GM12878 (cell line): ENCODE measurements around the gene ATF4. TPM values are rescaled to one million over a fixed set of nuclear protein-coding genes. Genes with fewer than 3 reads are reported as not detected.

Source experiments
- ATAC-seq: fragments of 200-7000 bp; cut with Tn5 transposase; 3 replicates; pipeline ENCODE4 v1.9.1; 2020; ENCODE audit warnings: mild to moderate bottlenecking, moderate library complexity
- BruUV-seq: library from RNA; stranded (reverse); fragments of 400-500 nt; replicated peaks from 2 replicates; lab custom pipeline; 2021; lab: Mats Ljungman, UMichigan
- CTCF ChIA-PET: fragments of 300-600 bp; sonication (Branson Sonifier 250); formaldehyde crosslinking; extraction: SDS; loops from one replicate; lab custom pipeline; 2021; ENCODE audit warnings: inconsistent platforms; lab: Yijun Ruan, JAX
- POLR2A ChIA-PET: fragments of 350-600 bp; formaldehyde crosslinking; extraction: SDS; loops from one replicate; lab custom pipeline; 2021; ENCODE audit warnings: inconsistent platforms; lab: Charles Lee
- RAD21 ChIA-PET: fragments of 300-600 bp; sonication (Branson Sonifier 250); formaldehyde crosslinking; loops from one replicate; lab custom pipeline; 2023; ENCODE audit warnings: antibody characterized with exemption; ENCODE audit not compliant: unreplicated experiment; lab: Charles Lee
- SMC1A ChIA-PET: fragments of 300-600 bp; sonication (Branson Sonifier 250); formaldehyde crosslinking; loops from one replicate; lab custom pipeline; 2023; ENCODE audit not compliant: unreplicated experiment, uncharacterized antibody; lab: Charles Lee
- DNase-seq: peaks from one replicate; pipeline ENCODE4 v3.0.0-alpha.2; 2011; ENCODE audit warnings: low read depth, low spot score
- FAIRE-seq: peaks from 3 replicates; lab custom pipeline; 2011; peaks lifted over from hg19 to GRCh38; lab: Jason Lieb, UNC
- H2AFZ ChIP-seq: 2 replicates; pipeline ENCODE4 v1.6.0; 2011; ENCODE audit warnings: low read depth, low read length, control low read depth; ENCODE audit not compliant: control insufficient read depth
- H3K27ac ChIP-seq: 2 replicates; pipeline ENCODE4 v1.5.1; 2011; ENCODE audit warnings: control low read depth; ENCODE audit not compliant: control insufficient read depth, insufficient read depth
- H3K27me3 ChIP-seq, 2 experiments: replicated peaks in 1 of 2; 2 replicates each; pipeline versions ENCODE4 v1.6.0 to v1.6.1; 2011; ENCODE audit warnings: low read length in 1 of 2; ENCODE audit not compliant: control insufficient read depth in 2 of 2, insufficient read depth in 2 of 2
- H3K36me3 ChIP-seq, 2 experiments: 2 replicates each; pipeline ENCODE4 v1.5.1; 2011; ENCODE audit warnings: low read length in 1 of 2; ENCODE audit not compliant: control insufficient read depth in 2 of 2, insufficient read depth in 2 of 2
- H3K4me1 ChIP-seq: 2 replicates; pipeline ENCODE4 v1.6.1; 2011; ENCODE audit warnings: mild to moderate bottlenecking, low read length, moderate library complexity, mixed read lengths; ENCODE audit not compliant: control insufficient read depth, insufficient read depth
- H3K4me2 ChIP-seq: 2 replicates; pipeline ENCODE4 v1.6.0; 2011; ENCODE audit warnings: control low read depth; ENCODE audit not compliant: control insufficient read depth, insufficient read depth
- H3K4me3 ChIP-seq: fragments of 200-600 bp; sonication (generic); 2 replicates; pipeline ENCODE4 v1.5.1; 2016
- H3K79me2 ChIP-seq: 2 replicates; pipeline ENCODE4 v1.6.0; 2011; ENCODE audit warnings: low read length; ENCODE audit not compliant: control insufficient read depth, insufficient read depth
- H3K9ac ChIP-seq: 2 replicates; pipeline ENCODE4 v1.8.0; 2011; ENCODE audit warnings: low read length, control low read depth, mixed read lengths; ENCODE audit not compliant: control insufficient read depth, insufficient read depth
- H3K9me3 ChIP-seq: replicated peaks from 3 replicates; pipeline ENCODE4 v1.5.1; 2011; ENCODE audit warnings: mild to moderate bottlenecking, low read length; ENCODE audit not compliant: control insufficient read depth, insufficient read depth
- H4K20me1 ChIP-seq: 2 replicates; pipeline ENCODE4 v1.6.0; 2011; ENCODE audit not compliant: control insufficient read depth, insufficient read depth
- EZH2 ChIP-seq: IDR thresholded peaks from 2 replicates; pipeline ENCODE4 v1.6.1; 2012; ENCODE audit warnings: low read depth, mild to moderate bottlenecking, control low read depth, inconsistent platforms, low read length, borderline replicate concordance; ENCODE audit not compliant: control insufficient read depth
- IKZF2 ChIP-seq, 2 experiments: fragments of 450-650 bp; IDR thresholded peaks; 2 replicates each; pipeline ENCODE4 v1.6.1; 2017; ENCODE audit warnings: mild to moderate bottlenecking in 2 of 2, moderate library complexity in 2 of 2
- IRF4 ChIP-seq: IDR thresholded peaks from 2 replicates; pipeline ENCODE4 v1.6.1; 2011; ENCODE audit warnings: low read depth, low read length
- MTA3 ChIP-seq: IDR thresholded peaks from 2 replicates; pipeline ENCODE4 v1.6.1; 2012; ENCODE audit warnings: low read length, inconsistent platforms, borderline replicate concordance
- NRF1 ChIP-seq: conservative IDR thresholded peaks from 2 replicates; pipeline ENCODE4 v1.6.1; 2011; ENCODE audit warnings: mild to moderate bottlenecking, low read depth, low read length, improper control_type of control experiment
- RAD21 ChIP-seq: IDR thresholded peaks from 2 replicates; pipeline ENCODE4 v1.6.1; 2011; ENCODE audit warnings: mild to moderate bottlenecking, low read depth, low read length, moderate library complexity; ENCODE audit not compliant: insufficient read depth
- RCOR1 ChIP-seq: conservative IDR thresholded peaks from 2 replicates; pipeline ENCODE4 v1.6.1; 2012; ENCODE audit warnings: low read depth, low read length, improper control_type of control experiment
- SPI1 ChIP-seq: IDR thresholded peaks from 2 replicates; pipeline ENCODE4 v1.6.1; 2011; ENCODE audit warnings: low read depth, mild to moderate bottlenecking, low read length, moderate library complexity, borderline replicate concordance; ENCODE audit not compliant: insufficient read depth
- TARDBP ChIP-seq: IDR thresholded peaks from 2 replicates; pipeline ENCODE4 v1.6.1; 2016; ENCODE audit warnings: borderline replicate concordance
- WRNIP1 ChIP-seq: IDR thresholded peaks from 2 replicates; pipeline ENCODE4 v1.6.1; 2011; ENCODE audit warnings: low read depth, low read length, improper control_type of control experiment, borderline replicate concordance
- WGBS: methylation state at CpG from one replicate; pipeline ENCODE4 v1.1.6; 2016; ENCODE audit warnings: low lambda C conversion rate; ENCODE audit not compliant: insufficient replicate concordance, insufficient coverage; ENCODE audit errors: missing lambda C conversion rate; 5-methylcytosine and 5-hydroxymethylcytosine counted together
- in situ Hi-C: fragments of 300-500 bp; cut with MboI; formaldehyde crosslinking; loops from 9 replicates; pipeline ENCODE4 v1.14.3; 2018; ENCODE audit warnings: mixed read lengths
- intact Hi-C: fragments of 100-400 bp; cut with micrococcal nuclease; formaldehyde crosslinking; loops from one replicate; pipeline ENCODE4 v1.14.2; 2022; ENCODE audit not compliant: unreplicated experiment
- polyA plus RNA-seq, 11 experiments: library from polyadenylated mRNA; depleted of rRNA in 4 of 11; unstranded in 6 of 11; stranded (reverse) in 5 of 11; fragments of >200 nt; fragmentation: Nextera tagmentation in 4 of 11; fragmentation: Illumina TruSeq in 1 of 11; extraction: Ambion mirVana in 4 of 11; extraction: Trizol in 1 of 11; gene quantifications; 1 replicate in 1 of 11; 2 replicates in 10 of 11; pipeline versions ENCODE4 v1.2.1 to v1.2.3, GENCODE V29; 2011 to 2016; ENCODE audit warnings: inconsistent platforms in 2 of 11, missing spikeins in 2 of 11, low read depth in 1 of 11
- total RNA-seq, 4 experiments: library from RNA; depleted of rRNA in 3 of 4; stranded (reverse); fragments of >200 nt in 3 of 4; fragmentation: Illumina TruSeq in 1 of 4; extraction: Trizol in 1 of 4; gene quantifications; 2 replicates each; pipeline versions ENCODE4 v1.2.1 to v1.2.3, GENCODE V29; 2013 to 2021
- TF ChIP-seq, protein P1 (sequence below), 3 experiments: IDR thresholded peaks in 2 of 3; conservative IDR thresholded peaks in 1 of 3; 2 replicates each; pipeline ENCODE4 v1.5.1; 2011; ENCODE audit warnings: low read depth in 3 of 3, low read length in 3 of 3, mild to moderate bottlenecking in 3 of 3, control low read depth in 2 of 3, moderate library complexity in 2 of 3, inconsistent platforms in 1 of 3, mixed read lengths in 1 of 3; ENCODE audit not compliant: control insufficient read depth in 2 of 3, insufficient read depth in 1 of 3; ENCODE audit errors: extremely low read depth in 1 of 3

Gene ATF4
- total and polyA plus RNA-seq, 10 of the 15 experiments (the other 5 are each of a cell fraction or from before 2014, with no cell fraction given), result 88.3 to 605 (median 320) TPM

DNA sequence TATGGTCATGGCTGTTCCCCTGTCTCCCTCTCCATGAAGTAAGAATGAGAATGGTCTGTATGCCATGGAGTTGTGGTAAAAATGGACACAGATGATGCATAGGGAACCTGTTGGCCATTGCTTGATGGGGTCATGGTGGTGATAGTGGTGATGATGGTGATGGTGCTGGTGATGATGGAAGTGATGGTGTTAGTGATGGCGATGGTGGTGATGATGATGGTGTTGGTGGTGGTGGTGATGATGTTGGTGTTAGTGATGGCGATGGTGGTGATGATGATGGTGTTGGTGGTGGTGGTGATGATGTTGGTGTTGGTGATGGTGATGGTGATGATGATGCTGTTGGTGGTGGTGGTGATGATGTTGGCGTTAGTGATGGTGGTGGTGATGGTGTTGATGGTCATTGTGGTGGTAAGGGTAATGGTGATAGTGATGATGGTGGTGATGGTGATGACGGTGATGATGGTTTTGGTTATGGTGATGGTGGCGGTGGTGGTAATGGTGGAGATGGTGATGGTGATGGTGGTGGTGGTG is 45.1 kb downstream of the ATF4 start:
- Histone ChIP-seq H3K9ac (no peak overlapping the region), H3K4me2 (no peak overlapping the region), H3K27me3 (peaks cover 0 to 1% of the 10 kb centered on the region in 2 experiments; a peak in 1 of 4 replicates), H3K36me3 (no peaks in the 10 kb centered on the region), H4K20me1 (no peaks in the 10 kb centered on the region), H3K9me3 (no peaks in the 10 kb centered on the region), H3K4me1 (no peaks in the 10 kb centered on the region), H3K4me3 (no peak overlapping the region)
- CTCF ChIA-PET, result interaction anchor here (1.0 kb wide), 1 partner anchor 459 kb away, joined by 4 read pairs; no protein-coding TSS in a partner anchor
- BruUV-seq, result no TSS peak
- SMC1A ChIA-PET, result no interaction called here
- no peak for ATAC-seq
- no peak for DNase-seq
- intact Hi-C loops (no loop called here), in situ Hi-C loops (no loop called here)
- WGBS, result 61% methylated on average over 5 of the region's 5 CpGs
- RAD21 ChIA-PET, result no interaction called here
- peak; percentile 27 for FAIRE-seq
- TF ChIP-seq IRF4 (no peak), WRNIP1 (no peak), EZH2 (no peak)
- TF ChIP-seq, all 136 proteins: peak for 0
- Histone ChIP-seq H3K27ac (no peak overlapping the region), H2AFZ (no peak overlapping the region), H3K79me2 (no peaks in the 10 kb centered on the region)
- POLR2A ChIA-PET, result no interaction called here

DNA sequence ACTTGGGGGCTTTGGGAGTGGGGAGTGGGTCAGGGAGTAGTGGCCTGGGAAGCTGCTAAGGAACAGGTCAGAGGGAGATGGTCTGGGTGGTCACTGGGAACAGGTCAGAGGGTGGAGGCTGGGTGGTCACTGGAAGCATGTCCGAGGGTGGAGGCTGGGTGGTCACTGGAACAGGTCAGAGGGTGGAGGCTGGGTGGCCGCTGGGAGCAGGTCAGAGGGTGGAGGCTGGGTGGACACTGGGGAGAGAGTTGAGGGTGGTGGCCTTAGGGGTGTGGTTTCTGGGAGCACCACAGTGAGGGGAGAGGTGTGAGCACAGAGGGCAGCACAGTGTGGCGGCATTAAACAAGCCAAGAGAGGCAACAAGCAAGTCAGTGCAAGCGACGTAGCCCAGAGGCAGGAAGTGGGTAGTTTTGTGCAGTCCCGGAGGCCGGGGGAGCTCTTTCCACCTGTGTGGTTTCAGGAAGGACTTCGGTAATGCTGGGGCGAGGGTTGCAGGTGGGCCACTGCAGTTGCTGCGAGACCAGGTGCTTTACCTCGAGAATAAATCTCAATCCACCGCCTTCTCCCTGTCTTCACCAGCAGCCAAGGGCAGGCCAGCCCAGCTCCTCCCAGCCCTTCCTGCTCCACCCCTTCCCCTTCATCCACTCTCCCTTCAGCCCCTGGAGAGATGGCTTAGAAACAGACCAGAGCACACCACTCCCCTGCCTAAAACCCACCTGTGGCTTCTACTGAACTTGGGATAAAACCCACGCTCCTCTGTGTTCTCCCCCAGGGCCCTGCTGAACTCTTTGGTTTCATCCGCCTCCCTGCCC is 47.0 kb downstream of the ATF4 start:
- Histone ChIP-seq H2AFZ (no peak overlapping the region; the same call in 1 of the 2 replicates), H3K9ac (no peak overlapping the region), H3K4me2 (no peak overlapping the region), H3K27me3 (no peaks in the 10 kb centered on the region), H3K4me1 (no peaks in the 10 kb centered on the region), H3K27ac (no peak overlapping the region), H3K79me2 (no peaks in the 10 kb centered on the region)
- WGBS, result 28% methylated on average over 14 of the region's 14 CpGs
- ChIA-PET RAD21 (no interaction called here), POLR2A (no interaction called here), SMC1A (no interaction called here)
- in situ Hi-C loops (no loop called here), intact Hi-C loops (no loop called here)
- ATAC-seq, result peak; percentile 70
- DNase-seq, result no peak
- FAIRE-seq, result no peak
- TF ChIP-seq SPI1 (peak; percentile 39), TARDBP (no peak), NRF1 (no peak), IKZF2 (IDR thresholded peaks at IDR 0.05) (no peak), RCOR1 (no peak), RAD21 (peak; percentile 21; the same call in 1 of the 2 replicates), MTA3 (no peak)
- TF ChIP-seq, protein P1, sequence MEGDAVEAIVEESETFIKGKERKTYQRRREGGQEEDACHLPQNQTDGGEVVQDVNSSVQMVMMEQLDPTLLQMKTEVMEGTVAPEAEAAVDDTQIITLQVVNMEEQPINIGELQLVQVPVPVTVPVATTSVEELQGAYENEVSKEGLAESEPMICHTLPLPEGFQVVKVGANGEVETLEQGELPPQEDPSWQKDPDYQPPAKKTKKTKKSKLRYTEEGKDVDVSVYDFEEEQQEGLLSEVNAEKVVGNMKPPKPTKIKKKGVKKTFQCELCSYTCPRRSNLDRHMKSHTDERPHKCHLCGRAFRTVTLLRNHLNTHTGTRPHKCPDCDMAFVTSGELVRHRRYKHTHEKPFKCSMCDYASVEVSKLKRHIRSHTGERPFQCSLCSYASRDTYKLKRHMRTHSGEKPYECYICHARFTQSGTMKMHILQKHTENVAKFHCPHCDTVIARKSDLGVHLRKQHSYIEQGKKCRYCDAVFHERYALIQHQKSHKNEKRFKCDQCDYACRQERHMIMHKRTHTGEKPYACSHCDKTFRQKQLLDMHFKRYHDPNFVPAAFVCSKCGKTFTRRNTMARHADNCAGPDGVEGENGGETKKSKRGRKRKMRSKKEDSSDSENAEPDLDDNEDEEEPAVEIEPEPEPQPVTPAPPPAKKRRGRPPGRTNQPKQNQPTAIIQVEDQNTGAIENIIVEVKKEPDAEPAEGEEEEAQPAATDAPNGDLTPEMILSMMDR (IDR thresholded peaks at IDR 0.05 in 2 of 3, conservative IDR thresholded peaks at IDR 0.05 in 1 of 3; ENCODE audit: control insufficient read depth in 2 of 3, extremely low read depth in 1 of 3, insufficient read depth in 1 of 3, low read depth in 3 of 3, low read length in 3 of 3), result 0 out of 6 replicates have a peak, but pooled peaks of 1 of the 3 experiments have one; percentile 12
- TF ChIP-seq, all 136 proteins: peak for 3
- no peak overlapping the region for H3K4me3 ChIP-seq
- no peaks in the 10 kb centered on the region for H3K36me3 ChIP-seq
- CTCF ChIA-PET, result no interaction called here
- no peaks in the 10 kb centered on the region for H4K20me1 ChIP-seq
- BruUV-seq, result no TSS peak
- no peaks in the 10 kb centered on the region for H3K9me3 ChIP-seq
